DOHH2 (cell line): ENCODE measurements around the gene KIF2C.

ENCODE experiments used
- H3F3A ChIP-seq: fragments of 200-600 bp; sonication (generic), shearing (Covaris generic); 2 replicates; pipeline ENCODE4 v1.6.0; 2016; ENCODE audit warnings: antibody characterized with exemption, mild to moderate bottlenecking; ENCODE audit not compliant: control insufficient read depth, insufficient read depth
- H3K27ac ChIP-seq: fragments of 200-600 bp; sonication (generic); 2 replicates; pipeline ENCODE4 v1.5.1; 2014; ENCODE audit warnings: low read depth, mild to moderate bottlenecking, low read length, moderate library complexity
- H3K27me3 ChIP-seq: fragments of 200-600 bp; sonication (generic); 2 replicates; pipeline ENCODE4 v1.6.1; 2014; ENCODE audit warnings: mild to moderate bottlenecking, low read length, mixed read lengths; ENCODE audit not compliant: control insufficient read depth
- H3K36me3 ChIP-seq: fragments of 200-600 bp; sonication (generic); 2 replicates; pipeline ENCODE4 v1.6.1; 2014; ENCODE audit warnings: mild to moderate bottlenecking, low read length, moderate library complexity, mixed read lengths; ENCODE audit not compliant: control insufficient read depth
- H3K4me1 ChIP-seq: fragments of 200-600 bp; sonication (generic); 2 replicates; pipeline ENCODE4 v1.6.1; 2014; ENCODE audit warnings: mild to moderate bottlenecking, low read length, mixed read lengths; ENCODE audit not compliant: control insufficient read depth
- H3K4me2 ChIP-seq: fragments of 200-600 bp; sonication (generic); 2 replicates; pipeline ENCODE4 v1.6.0; 2014; ENCODE audit warnings: mild to moderate bottlenecking, low read length, moderate library complexity
- H3K4me3 ChIP-seq: fragments of 200-600 bp; sonication (generic); 2 replicates; pipeline ENCODE4 v1.5.1; 2014; ENCODE audit warnings: mild to moderate bottlenecking, low read length, mixed read lengths
- H3K79me2 ChIP-seq: fragments of 200-600 bp; sonication (generic); 2 replicates; pipeline ENCODE4 v1.6.1; 2014; ENCODE audit warnings: mild to moderate bottlenecking, low read length, mixed read lengths; ENCODE audit not compliant: control insufficient read depth
- H3K9me2 ChIP-seq: fragments of 200-600 bp; sonication (generic); replicated peaks from 2 replicates; pipeline ENCODE4 v1.6.1; 2014; ENCODE audit warnings: mild to moderate bottlenecking, low read length, mixed read lengths; ENCODE audit not compliant: control insufficient read depth
- H3K9me3 ChIP-seq: fragments of 200-600 bp; sonication (generic); 2 replicates; pipeline ENCODE4 v1.6.1; 2014; ENCODE audit warnings: antibody characterized with exemption, low read length, mixed read lengths; ENCODE audit not compliant: control insufficient read depth, insufficient read depth
- H4K20me1 ChIP-seq: fragments of 200-600 bp; sonication (generic); 2 replicates; pipeline ENCODE4 v1.6.0; 2014; ENCODE audit warnings: low read depth, mild to moderate bottlenecking, antibody characterized with exemption, low read length, moderate library complexity; ENCODE audit not compliant: control insufficient read depth, insufficient read depth
- CTCF ChIP-seq: fragments of 200-600 bp; sonication (generic); IDR thresholded peaks from one replicate; pipeline ENCODE4 v1.5.1; 2014; ENCODE audit warnings: antibody characterized with exemption, mild to moderate bottlenecking, low read depth, low read length; ENCODE audit not compliant: poor library complexity, severe bottlenecking
- EZH2phosphoT487 ChIP-seq: fragments of 200-600 bp; sonication (generic); IDR thresholded peaks from 2 replicates; pipeline ENCODE4 v1.6.1; 2017; ENCODE audit warnings: borderline replicate concordance, mild to moderate bottlenecking, antibody characterized with exemption, low read length, moderate library complexity, mixed read lengths

KIF2C gene

GRCh38 chr1:44701141-44701573 is 38.5 kb upstream of the KIF2C start:
- H3K9me2 ChIP-seq, result no peaks in the 10 kb centered on the region
- H3K4me2 ChIP-seq, result no peak overlapping the region
- no peaks in the 10 kb centered on the region for H4K20me1 ChIP-seq

GRCh38 chr1:44705470-44705869 is 34.2 kb upstream of the KIF2C start:
- Histone ChIP-seq H3K36me3 (no peaks in the 10 kb centered on the region), H3K4me1 (peaks cover 19% of the 10 kb centered on the region), H3K27me3 (no peaks in the 10 kb centered on the region)

More at GRCh38 chr1:44701141-44701573, 38.5 kb upstream of the KIF2C start:
- Histone ChIP-seq H3K27me3 (no peaks in the 10 kb centered on the region), H3K79me2 (no peaks in the 10 kb centered on the region), H3K27ac (no peak overlapping the region), H3F3A (peaks cover 3% of the 10 kb centered on the region; the same call in 1 of the 2 replicates), H3K36me3 (no peaks in the 10 kb centered on the region), H3K9me3 (no peaks in the 10 kb centered on the region), H3K4me1 (peaks cover 25% of the 10 kb centered on the region), H3K4me3 (no peak overlapping the region)
- no peak for TF ChIP-seq EZH2phosphoT487
- no peak for TF ChIP-seq CTCF

GRCh38 chr1:44705938-44706337 is 33.7 kb upstream of the KIF2C start:
- Histone ChIP-seq H3K27ac (no peak overlapping the region), H3K9me3 (no peaks in the 10 kb centered on the region), H3K79me2 (no peaks in the 10 kb centered on the region), H3K4me1 (peaks cover 22% of the 10 kb centered on the region), H3K27me3 (no peaks in the 10 kb centered on the region), H4K20me1 (no peaks in the 10 kb centered on the region), H3K9me2 (no peaks in the 10 kb centered on the region), H3K4me2 (no peak overlapping the region), H3K4me3 (no peak overlapping the region), H3K36me3 (no peaks in the 10 kb centered on the region), H3F3A (peaks cover 7% of the 10 kb centered on the region)
- TF ChIP-seq CTCF, result no peak
- no peak for TF ChIP-seq EZH2phosphoT487

More at GRCh38 chr1:44705470-44705869, 34.2 kb upstream of the KIF2C start:
- no peaks in the 10 kb centered on the region for H4K20me1 ChIP-seq
- peaks cover 2% of the 10 kb centered on the region for H3F3A ChIP-seq
- H3K4me3 ChIP-seq, result no peak overlapping the region
- no peaks in the 10 kb centered on the region for H3K79me2 ChIP-seq
- H3K9me2 ChIP-seq, result no peaks in the 10 kb centered on the region
- no peak overlapping the region for H3K27ac ChIP-seq
- H3K9me3 ChIP-seq, result no peaks in the 10 kb centered on the region
- H3K4me2 ChIP-seq, result no peak overlapping the region
- TF ChIP-seq CTCF, result no peak
- TF ChIP-seq EZH2phosphoT487, result no peak
